Activated naive CD8-positive, alpha-beta T cell treated with anti-CD3 and anti-CD28 coated beads, Interleukin-2, amount 10 ng/mL, durations not matched to agents 7 days and 5 days (primary cell): ENCODE data around the gene NRXN2. TPM values are rescaled to one million over a fixed set of nuclear protein-coding genes. Genes with fewer than 3 reads are reported as not detected.
"Not testable (repeated sequence)": the region's sequence is repeated elsewhere in the genome, so short reads cannot be mapped to it uniquely, and the experiment has no call there.

Experiments used
- ATAC-seq: fragments of 150-1000 bp; cut with Tn5 transposase; one replicate; pipeline ENCODE4 v1.10.0; 2021; ENCODE audit warnings: low read depth, moderate library complexity
- POLR2A ChIA-PET: fragments of 350-600 bp; sonication (Branson Sonifier 250); formaldehyde crosslinking; loops from one replicate; lab custom pipeline; 2021; ENCODE audit warnings: antibody characterized with exemption; lab: Charles Lee
- DNase-seq: peaks from one replicate; pipeline ENCODE4 v3.0.0; 2021
- H3K27ac Mint-ChIP-seq: one replicate; pipeline ENCODE4 v1.8.0; 2022; ENCODE audit warnings: mild to moderate bottlenecking, mixed read lengths
- H3K27me3 Mint-ChIP-seq: one replicate; pipeline ENCODE4 v1.8.0; 2022; ENCODE audit warnings: mild to moderate bottlenecking, moderate library complexity, mixed read lengths
- H3K36me3 Mint-ChIP-seq: one replicate; pipeline ENCODE4 v1.8.0; 2021; ENCODE audit warnings: mild to moderate bottlenecking, mixed read lengths
- H3K4me1 Mint-ChIP-seq: one replicate; pipeline ENCODE4 v1.8.0; 2021; ENCODE audit warnings: mixed read lengths
- H3K4me3 Mint-ChIP-seq: one replicate; pipeline ENCODE4 v1.8.0; 2022; ENCODE audit warnings: mild to moderate bottlenecking, moderate library complexity, mixed read lengths
- H3K9me3 Mint-ChIP-seq: one replicate; pipeline ENCODE4 v1.8.0; 2021; ENCODE audit warnings: mixed read lengths
- total RNA-seq, 2 experiments: library from RNA; stranded (reverse); gene quantifications; one replicate each; pipeline ENCODE4 v1.2.3, GENCODE V29; 2021

The NRXN2 gene
- total RNA-seq, 2 experiments from 2014 or later: 0.36 TPM; not detected in 1

DNA sequence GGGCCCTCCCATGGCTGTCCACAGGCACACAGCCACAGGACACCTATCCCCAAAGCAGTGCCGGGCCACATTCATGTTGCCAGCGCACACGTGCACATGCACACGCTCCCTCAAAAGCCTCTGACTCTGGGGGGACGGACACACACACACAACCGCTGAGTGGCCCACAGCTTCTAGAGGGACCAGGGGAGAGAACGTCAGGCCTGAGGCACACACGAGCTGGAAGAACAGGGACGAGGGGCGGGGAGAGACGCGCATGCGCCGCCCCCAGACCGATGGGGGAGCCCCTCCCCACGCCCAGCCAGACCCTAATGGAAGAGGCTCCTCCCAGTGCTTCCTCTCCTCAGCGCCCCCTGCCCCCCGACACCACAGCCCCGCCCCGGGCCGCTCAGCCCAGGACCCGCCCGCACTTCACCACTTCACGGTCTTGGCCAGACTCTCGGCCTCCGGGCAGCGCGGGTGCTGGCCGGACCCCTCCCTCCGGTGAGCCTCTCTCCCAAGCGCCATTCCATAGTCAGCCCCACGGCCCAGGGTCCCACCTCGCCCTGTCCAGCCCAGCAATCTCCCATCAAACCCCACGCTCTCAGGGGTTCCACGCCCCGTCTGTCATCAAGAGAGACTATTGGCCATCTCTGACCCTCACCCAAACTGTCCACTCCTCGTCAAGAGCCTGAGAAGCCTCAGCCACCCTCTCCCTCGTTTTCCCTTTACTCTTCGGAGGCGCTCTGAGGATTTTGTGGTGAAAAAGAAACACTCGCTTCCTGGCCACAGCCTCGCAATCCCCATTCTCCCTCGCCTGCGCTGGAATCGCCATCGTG lies 11.7 kb downstream of the NRXN2 start:
- H3K36me3 Mint-ChIP-seq: no peaks in the 10 kb centered on the region
- POLR2A ChIA-PET: no interaction called here
- no peak overlapping the region for H3K4me3 Mint-ChIP-seq
- no peak for DNase-seq
- no peak for ATAC-seq
- no peak overlapping the region for H3K27ac Mint-ChIP-seq
- H3K4me1 Mint-ChIP-seq: peaks cover 14% of the 10 kb centered on the region
- no peaks in the 10 kb centered on the region for H3K9me3 Mint-ChIP-seq
- peaks cover 67% of the 10 kb centered on the region for H3K27me3 Mint-ChIP-seq

DNA sequence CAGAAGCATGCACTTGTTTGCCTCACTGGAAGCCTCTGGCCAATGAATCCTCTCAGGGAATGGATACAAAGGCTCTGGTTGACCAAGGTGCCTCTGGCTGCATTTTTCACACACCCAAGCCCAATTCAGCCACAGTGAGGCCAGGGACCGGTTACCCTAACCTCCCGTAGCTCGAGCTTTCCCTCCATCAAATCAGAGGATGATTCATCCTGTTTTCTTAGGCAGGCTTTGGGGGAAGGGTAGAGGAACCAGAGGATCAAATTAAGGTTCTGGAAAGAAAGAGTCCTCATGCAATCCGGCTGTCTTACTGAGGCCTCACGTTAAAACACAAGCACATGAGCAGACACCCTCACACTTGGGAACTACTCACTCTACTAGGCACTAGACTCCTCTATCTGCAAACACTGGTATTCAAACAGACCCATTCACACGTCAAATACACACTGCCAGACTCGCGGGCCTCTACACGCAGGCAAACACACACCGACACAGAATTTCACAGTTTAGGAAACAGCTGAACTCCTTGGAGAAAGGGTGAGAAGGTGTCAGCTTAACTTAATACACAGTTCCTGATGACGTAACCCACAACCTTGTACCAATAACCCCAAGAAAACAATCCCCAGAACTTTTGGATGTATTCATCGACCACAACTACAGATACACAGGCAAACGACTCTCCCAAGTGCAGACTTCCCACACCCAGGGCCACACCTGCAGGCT lies 12.4 kb downstream of the NRXN2 start:
- H3K4me1 Mint-ChIP-seq: peaks cover 12% of the 10 kb centered on the region
- no peaks in the 10 kb centered on the region for H3K36me3 Mint-ChIP-seq
- H3K27me3 Mint-ChIP-seq: peaks cover 62% of the 10 kb centered on the region
- POLR2A ChIA-PET: no interaction called here
- DNase-seq: no peak
- H3K27ac Mint-ChIP-seq: no peak overlapping the region
- no peak for ATAC-seq
- no peaks in the 10 kb centered on the region for H3K9me3 Mint-ChIP-seq
- no peak overlapping the region for H3K4me3 Mint-ChIP-seq

DNA sequence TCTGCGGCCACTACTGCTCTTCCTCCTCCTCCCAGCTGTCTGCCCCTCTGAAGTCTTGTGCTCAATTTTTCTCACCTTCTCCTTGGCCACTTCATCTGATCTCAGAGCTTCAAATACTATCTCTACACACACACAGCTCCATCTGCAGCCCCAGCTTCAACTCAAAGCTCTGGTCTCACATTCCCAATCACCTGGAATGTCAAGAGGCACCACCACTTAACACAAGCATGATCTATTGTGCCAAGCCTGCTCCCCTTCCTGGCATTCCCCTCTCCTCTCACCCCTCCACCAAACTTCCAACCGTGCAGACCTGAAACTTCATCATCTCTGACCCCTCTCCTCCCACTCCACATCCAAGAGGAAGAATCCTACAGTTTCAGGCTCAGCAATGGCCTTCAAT lies 17.5 kb downstream of the NRXN2 start:
- DNase-seq (no peak), ATAC-seq (no peak)
- H3K9me3 Mint-ChIP-seq: no peaks in the 10 kb centered on the region
- peaks cover 56% of the 10 kb centered on the region for H3K27me3 Mint-ChIP-seq
- no peak overlapping the region for H3K4me3 Mint-ChIP-seq
- POLR2A ChIA-PET: no interaction called here
- H3K27ac Mint-ChIP-seq: no peak overlapping the region
- H3K36me3 Mint-ChIP-seq: no peaks in the 10 kb centered on the region
- peaks cover 2% of the 10 kb centered on the region for H3K4me1 Mint-ChIP-seq

DNA sequence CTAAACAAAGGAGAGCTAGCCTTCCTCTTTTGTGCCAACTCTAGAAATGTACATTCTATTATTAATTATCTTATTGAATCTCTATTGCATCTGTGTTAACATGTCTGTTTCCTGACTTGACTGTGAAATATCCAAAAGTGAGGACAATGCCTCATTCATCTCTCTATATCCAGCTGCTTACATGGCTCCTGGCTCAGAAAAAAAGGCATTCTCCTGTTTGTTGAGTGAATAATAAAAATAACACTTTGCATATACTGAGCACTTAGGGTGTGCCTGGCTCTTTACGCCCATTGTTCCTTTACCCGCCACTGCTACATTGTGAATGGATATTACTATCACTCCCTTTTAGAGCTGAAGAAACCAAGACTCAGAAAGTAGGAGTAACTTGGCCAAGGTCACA lies 19.9 kb downstream of the NRXN2 start:
- Mint-ChIP-seq H3K27me3 (peaks cover 40% of the 10 kb centered on the region), H3K4me3 (no peak overlapping the region), H3K9me3 (no peaks in the 10 kb centered on the region), H3K36me3 (no peaks in the 10 kb centered on the region), H3K27ac (no peak overlapping the region), H3K4me1 (peaks cover 2% of the 10 kb centered on the region)
- POLR2A ChIA-PET: interaction anchor here (0.7 kb wide), 1 partner anchor 256 kb away, joined by 4 read pairs; no protein-coding TSS in a partner anchor
- DNase-seq: no peak
- no peak for ATAC-seq

DNA sequence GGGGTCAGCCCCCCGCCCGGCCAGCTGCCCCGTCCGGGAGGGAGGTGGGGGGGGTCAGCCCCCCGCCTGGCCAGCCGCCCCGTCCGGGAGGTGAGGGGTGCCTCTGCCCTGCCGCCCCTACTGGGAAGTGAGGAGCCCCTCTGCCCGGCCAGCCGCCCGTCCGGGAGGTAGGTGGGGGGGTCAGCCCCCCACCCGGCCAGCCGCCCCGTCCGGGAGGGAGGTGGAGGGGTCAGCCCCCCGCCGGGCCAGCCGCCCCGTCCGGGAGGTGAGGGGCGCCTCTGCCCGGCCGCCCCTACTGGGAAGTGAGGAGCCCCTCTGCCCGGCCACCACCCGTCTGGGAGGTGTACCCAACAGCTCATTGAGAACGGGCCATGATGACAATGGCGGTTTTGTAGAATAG lies 21.0 kb downstream of the NRXN2 start:
- H3K4me3 Mint-ChIP-seq, DNase-seq, H3K27ac Mint-ChIP-seq, ATAC-seq, H3K36me3 Mint-ChIP-seq, H3K9me3 Mint-ChIP-seq, H3K4me1 Mint-ChIP-seq, POLR2A ChIA-PET: not testable (repeated sequence)
- peaks cover 35% of the 10 kb centered on the region for H3K27me3 Mint-ChIP-seq

DNA sequence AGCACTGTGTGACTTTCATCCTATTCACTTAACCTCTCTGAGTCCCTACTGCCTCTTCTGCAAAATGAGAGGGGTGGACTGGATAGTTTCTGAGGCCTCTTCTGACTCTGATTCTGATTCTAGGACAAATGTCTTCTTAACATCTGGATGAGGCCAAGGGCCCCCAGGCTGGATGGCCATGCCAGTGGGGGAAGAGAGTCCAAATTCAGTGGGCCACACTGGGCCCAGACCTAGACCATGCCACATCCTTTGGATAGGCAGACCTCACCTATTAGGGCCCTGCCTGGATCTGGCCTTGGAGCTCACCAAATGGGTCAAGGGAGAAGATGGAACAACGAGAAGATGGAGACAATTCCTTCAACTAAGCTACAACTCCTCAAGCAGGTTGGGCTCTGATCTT lies 24.6 kb downstream of the NRXN2 start:
- POLR2A ChIA-PET: no interaction called here

DNA sequence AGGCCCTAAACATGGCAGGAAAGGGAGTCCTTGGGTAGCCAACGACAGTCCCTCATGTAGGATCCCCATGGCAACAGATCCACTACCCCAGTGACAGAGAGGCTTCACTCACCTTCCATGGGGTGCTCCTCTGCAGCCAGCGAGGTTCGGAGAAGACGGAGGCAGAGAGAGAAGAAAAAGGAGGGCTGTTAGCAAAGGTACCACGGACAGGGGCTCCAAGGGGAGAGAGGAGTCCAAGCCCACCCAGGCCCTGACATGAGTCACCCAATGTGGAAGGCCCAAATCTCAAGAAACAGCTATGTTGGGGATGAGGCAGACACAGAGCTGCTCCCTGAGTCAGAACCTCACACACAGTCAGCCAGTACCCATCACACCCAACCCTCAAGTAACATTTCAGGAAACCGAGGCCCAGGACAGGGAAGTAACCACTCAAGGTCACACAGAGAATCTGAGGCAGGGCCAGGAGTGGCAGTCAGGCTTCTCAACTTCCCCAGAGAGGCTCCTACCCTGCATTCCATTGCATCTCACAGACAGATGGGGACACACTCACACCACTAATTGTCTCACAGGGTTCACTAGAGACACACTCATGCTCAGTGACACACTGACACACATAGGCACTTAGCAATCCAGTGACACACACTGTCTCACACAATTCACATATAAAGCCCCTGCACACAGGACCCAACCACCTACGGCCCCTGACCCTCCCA lies 25.2 kb downstream of the NRXN2 start:
- Mint-ChIP-seq H3K9me3 (no peaks in the 10 kb centered on the region), H3K4me1 (peaks cover 1% of the 10 kb centered on the region), H3K4me3 (no peak overlapping the region), H3K36me3 (no peaks in the 10 kb centered on the region), H3K27me3 (peaks cover 36% of the 10 kb centered on the region), H3K27ac (no peak overlapping the region)
- ATAC-seq (no peak), DNase-seq (no peak)
- POLR2A ChIA-PET: no interaction called here

More for the DNA sequence above, 24.6 kb downstream of the NRXN2 start:
- no peak for ATAC-seq
- DNase-seq: no peak
- Mint-ChIP-seq H3K4me1 (no peaks in the 10 kb centered on the region), H3K27ac (no peak overlapping the region), H3K4me3 (no peak overlapping the region), H3K9me3 (no peaks in the 10 kb centered on the region), H3K27me3 (peaks cover 34% of the 10 kb centered on the region), H3K36me3 (no peaks in the 10 kb centered on the region)

DNA sequence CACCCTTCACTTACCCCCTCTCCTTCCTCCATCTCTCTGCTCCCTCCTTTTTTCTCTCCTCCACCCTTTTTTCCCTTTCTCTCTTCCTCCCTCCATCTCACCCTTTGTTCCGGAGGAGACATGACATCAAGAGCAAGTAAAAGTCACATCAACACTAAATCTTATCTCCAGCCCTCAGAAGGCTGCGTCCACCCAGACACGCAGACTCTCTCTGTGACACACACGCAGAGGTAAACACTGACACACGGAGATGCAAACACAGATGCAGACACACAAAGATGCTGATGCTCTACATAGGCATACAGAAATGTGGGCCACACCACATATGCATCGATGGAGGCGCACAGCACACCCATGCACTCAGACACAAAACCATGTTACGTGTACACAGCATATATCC lies 27.0 kb downstream of the NRXN2 start:
- Mint-ChIP-seq H3K36me3 (no peaks in the 10 kb centered on the region), H3K4me3 (no peak overlapping the region), H3K27me3 (peaks cover 45% of the 10 kb centered on the region), H3K9me3 (no peaks in the 10 kb centered on the region), H3K4me1 (peaks cover 7% of the 10 kb centered on the region), H3K27ac (no peak overlapping the region)
- POLR2A ChIA-PET: no interaction called here
- DNase-seq (no peak), ATAC-seq (no peak)

DNA sequence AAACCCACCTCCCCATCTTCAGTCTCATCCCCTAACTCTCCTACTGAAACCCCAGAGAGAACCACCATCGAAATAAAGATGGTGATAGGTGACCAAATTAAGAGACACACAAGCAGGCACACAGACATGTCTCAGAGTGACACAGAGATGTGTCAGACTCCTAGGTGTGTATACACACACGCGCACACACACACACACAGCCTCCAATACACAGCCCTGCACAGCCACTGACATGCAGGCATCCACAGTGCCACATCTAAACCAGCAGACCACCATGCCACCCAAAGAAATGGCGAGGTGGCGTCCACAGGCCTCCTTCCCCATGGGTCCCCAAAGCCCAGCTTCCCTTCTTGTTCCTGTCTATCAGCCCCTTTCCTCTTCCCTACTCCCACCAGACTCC lies 27.4 kb downstream of the NRXN2 start:
- Mint-ChIP-seq H3K36me3 (no peaks in the 10 kb centered on the region), H3K9me3 (no peaks in the 10 kb centered on the region), H3K4me3 (no peak overlapping the region), H3K27me3 (peaks cover 43% of the 10 kb centered on the region), H3K27ac (no peak overlapping the region), H3K4me1 (peaks cover 7% of the 10 kb centered on the region)
- ATAC-seq (no peak), DNase-seq (no peak)
- POLR2A ChIA-PET: no interaction called here

DNA sequence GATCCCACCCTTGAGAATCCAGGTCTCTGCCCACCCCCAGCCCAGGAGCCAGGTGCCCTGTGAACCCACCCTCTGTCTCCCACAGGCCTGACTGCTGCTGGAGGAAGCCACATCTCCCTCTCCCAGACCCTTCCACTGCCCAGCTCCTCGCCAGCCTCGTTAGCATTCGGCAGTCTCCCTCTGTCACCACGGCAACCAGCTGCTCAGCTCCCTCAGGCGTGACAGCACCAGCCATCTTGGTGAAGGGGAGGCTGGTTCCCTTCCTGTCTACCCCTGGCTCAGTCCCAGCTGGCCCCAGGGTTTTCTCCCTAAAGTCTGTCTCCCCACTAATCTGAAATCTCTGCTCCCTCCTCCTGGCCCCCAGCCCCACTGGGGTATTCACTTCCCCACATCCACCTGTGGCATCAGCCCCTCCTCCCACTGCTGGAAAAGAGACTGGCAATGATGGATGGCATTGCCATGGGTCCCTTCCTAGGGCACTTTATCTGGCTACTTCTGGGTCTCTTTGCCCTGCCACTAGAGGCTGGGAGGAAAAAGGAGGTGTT lies 28.1 kb downstream of the NRXN2 start:
- Mint-ChIP-seq H3K27ac (no peak overlapping the region), H3K4me1 (peaks cover 7% of the 10 kb centered on the region), H3K4me3 (no peak overlapping the region), H3K9me3 (no peaks in the 10 kb centered on the region), H3K27me3 (peaks cover 42% of the 10 kb centered on the region), H3K36me3 (no peaks in the 10 kb centered on the region)
- DNase-seq (no peak), ATAC-seq (peak; percentile 45)
- POLR2A ChIA-PET: interaction anchor here (0.6 kb wide), 1 partner anchor 1964 kb away, joined by 3 read pairs; no protein-coding TSS in a partner anchor

DNA sequence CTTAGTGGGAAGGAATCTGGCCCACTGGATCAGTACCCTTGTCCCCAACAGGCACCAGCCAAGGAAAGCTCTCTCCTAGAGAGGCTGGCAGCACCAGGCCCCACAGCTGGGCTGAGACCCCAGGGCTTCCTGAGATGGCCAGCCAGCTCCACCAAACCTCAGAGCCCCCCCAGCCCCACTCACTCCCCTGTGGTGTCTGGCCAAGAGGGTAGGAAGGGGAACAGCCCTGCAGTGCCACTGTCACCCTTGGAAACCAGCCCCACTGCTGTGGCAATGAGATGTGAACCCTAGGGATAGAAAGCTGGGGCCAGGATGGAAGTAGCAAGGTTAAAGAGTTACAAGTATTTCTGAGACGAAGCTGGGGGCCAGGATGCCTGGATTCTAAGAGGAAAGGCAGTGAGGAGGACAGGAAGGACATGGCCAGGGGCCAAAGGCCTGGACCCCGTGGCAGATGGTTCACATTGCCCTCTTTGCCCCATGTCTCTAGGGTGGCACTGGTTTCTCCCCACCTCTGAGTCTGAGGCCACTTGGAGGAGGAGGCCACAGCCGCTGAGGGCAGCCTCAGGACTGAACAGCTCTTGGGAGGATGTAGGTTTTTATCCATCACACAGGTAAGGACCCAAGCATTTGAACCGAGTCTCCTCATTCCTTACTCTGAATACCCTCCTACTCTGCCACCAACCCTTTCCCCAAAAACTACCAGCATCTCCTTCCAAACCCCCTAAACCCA lies 28.8 kb downstream of the NRXN2 start:
- Mint-ChIP-seq H3K27ac (no peak overlapping the region), H3K36me3 (no peaks in the 10 kb centered on the region), H3K4me3 (no peak overlapping the region), H3K9me3 (no peaks in the 10 kb centered on the region), H3K4me1 (peaks cover 7% of the 10 kb centered on the region), H3K27me3 (peaks cover 42% of the 10 kb centered on the region)
- ATAC-seq: no peak
- POLR2A ChIA-PET: interaction anchor here (0.6 kb wide), 1 partner anchor 1963 kb away, joined by 3 read pairs; no protein-coding TSS in a partner anchor
- DNase-seq: no peak

DNA sequence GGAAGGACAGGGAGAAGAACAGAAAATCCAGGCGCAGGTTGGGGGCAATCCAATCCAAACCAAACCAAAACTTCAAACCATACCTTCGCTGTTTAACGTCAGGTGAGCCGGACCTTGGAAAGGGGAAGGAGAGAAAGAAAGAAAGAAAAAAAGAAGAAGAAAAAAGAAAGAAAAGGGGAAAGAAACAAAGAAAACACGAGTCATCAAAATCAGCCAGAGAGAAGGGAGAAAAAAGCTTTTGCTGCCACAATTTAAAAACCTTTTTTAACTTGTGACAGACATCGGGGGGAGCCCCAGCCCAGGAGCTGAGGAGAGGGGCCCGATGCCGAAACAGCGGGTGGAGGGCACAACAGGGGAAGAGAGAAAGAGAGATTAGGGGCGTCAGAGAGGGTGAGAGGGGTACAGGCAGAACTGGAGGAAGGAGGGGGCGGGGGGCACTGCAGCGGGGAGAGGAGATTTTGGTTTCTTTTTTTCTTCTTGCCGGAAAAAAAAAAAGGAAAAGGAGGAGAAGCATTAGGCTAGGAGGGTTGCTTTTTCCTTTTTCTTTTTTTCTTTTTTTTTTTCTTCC lies 30.1 kb downstream of the NRXN2 start:
- Mint-ChIP-seq H3K27me3 (peaks cover 42% of the 10 kb centered on the region), H3K9me3 (no peaks in the 10 kb centered on the region), H3K4me1 (peaks cover 14% of the 10 kb centered on the region), H3K36me3 (no peaks in the 10 kb centered on the region), H3K27ac (no peak overlapping the region), H3K4me3 (peak overlapping the region; percentile 68)
- POLR2A ChIA-PET: interaction anchor here (0.6 kb wide), 1 partner anchor 1798 kb away, joined by 8 read pairs; no protein-coding TSS in a partner anchor
- DNase-seq (no peak), ATAC-seq (no peak)
